ENCODE results near the gene LAPTM5. TPM values are rescaled to one million over a fixed set of nuclear protein-coding genes. Genes with fewer than 3 reads are reported as not detected.
A peak's percentile ranks its signal among the peaks of the same experiment; 100 is the strongest.

LAPTM5 gene
- total RNA-seq, 1 donor from 2014 or later, result 31.5 TPM

GRCh38 chr1:30738715-30739559 lies 18.6 kb downstream of the LAPTM5 start:
- intact Hi-C loops (cut with DNase I), result no loop called here
- no peak for DNase-seq (ENCODE audit: missing footprints)
- no peak for ATAC-seq

DNA sequence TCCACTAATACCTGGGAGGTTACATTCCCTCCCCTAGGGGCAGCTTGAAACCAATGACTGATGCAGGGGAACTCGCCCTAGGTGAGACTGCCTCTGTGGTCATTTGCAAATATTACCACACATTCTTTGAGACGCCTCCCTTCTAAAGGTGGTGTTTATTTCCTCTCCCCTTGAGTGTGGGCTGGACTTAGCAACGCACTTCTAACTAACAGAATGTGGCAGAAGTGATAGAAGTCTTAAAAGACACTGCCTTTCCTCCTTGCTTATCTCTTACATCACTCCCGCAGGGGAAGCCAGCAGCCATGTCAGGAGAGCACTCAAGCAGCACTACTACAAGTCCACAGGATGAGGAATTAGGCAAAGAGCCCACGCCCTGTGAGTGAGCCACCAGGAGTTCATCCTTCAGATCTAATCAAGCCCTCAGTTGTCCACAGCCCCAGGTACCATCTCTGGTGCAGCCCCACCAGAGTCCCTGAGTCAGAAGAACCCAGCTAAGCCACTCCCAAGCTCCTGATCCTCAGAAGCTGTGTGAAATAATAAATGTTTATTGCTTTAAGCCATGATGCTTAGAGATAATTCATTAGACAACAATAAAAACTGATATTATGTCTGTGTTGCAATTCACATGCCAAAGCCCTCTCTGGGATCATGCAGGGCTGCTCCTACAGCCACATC lies 19.4 kb downstream of the LAPTM5 start:
- no peak for ATAC-seq
- DNase-seq (ENCODE audit: missing footprints), result no peak
- intact Hi-C loops (cut with DNase I), result no loop called here

- intact Hi-C loops (cut with DNase I), result no loop called here
- ATAC-seq (no peak), DNase-seq (ENCODE audit: missing footprints) (no peak)
These were observed 20.1 kb downstream of the LAPTM5 start for GRCh38 chr1:30737357-30738039.

DNA sequence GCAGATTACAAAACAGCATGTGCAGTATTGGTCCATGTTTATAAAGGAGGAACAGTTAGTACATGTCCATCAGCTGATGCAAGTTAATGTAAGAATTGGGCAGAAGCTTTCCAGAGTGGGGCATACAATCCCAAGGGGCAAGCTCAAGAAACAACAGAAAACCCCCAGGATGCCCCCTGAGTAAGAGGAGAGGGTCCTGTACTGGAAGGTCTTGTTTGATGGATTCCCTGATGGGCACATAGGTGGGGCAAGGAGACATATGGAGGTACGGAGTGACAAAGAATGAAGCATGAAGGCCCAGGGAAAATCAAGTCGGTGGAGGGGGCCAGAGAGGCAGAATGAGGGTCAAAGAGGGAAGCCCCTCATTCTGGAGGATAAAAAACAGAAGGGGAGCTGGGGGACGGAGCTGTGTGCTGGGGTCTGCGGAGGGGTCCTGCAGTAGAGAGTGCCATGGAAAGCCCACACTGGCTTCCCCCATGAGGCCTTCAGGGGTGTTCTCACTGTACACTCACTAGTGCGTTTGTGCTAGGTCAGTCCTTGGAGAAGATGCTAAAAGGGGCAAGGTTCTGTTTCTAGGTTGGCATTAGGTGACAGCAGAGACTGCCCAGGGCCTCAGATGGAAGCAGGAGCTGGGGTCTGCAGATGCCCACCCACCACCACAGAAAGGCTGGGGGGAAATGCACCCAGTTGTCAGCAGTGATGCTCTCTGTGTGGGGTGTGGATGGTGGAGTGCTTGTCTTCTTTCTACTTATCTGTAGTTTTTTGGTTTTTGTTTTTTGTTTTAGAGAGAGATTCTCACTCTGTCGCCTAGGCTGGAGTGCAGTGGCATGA lies 21.7 kb downstream of the LAPTM5 start:
- ATAC-seq, result no peak
- intact Hi-C loops (cut with DNase I), result no loop called here
- DNase-seq (ENCODE audit: missing footprints), result no peak

- intact Hi-C loops (cut with DNase I), result no loop called here
- peak; percentile 82 for ATAC-seq
- no peak for DNase-seq (ENCODE audit: missing footprints)
These were observed 22.4 kb downstream of the LAPTM5 start for GRCh38 chr1:30735124-30735523.

DNA sequence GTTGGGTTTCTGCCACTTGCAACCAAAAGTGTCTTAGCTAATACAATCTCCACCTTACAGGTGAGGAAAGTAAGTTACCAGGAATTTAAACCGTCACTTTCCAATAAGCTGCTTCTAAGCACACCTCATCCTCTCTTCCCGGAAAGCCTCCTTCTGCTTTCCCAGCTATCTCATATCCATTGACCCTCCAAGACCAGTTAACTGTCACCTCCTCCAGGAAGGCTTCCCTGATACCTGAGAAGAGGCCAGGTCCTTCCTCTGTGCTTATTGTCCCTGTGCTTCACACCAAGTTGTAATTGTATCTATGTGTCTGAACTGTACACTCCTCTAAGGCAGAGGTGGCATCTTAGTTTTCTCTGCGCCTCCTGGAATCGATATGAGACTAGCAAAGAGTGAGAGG lies 23.0 kb downstream of the LAPTM5 start:
- DNase-seq (ENCODE audit: missing footprints) (no peak), ATAC-seq (no peak)
- intact Hi-C loops (cut with DNase I), result no loop called here

- ATAC-seq (no peak), DNase-seq (ENCODE audit: missing footprints) (no peak)
- intact Hi-C loops (cut with DNase I), result no loop called here
These were observed 23.5 kb downstream of the LAPTM5 start for GRCh38 chr1:30734106-30734505.

GRCh38 chr1:30733493-30733892 lies 24.1 kb downstream of the LAPTM5 start:
- intact Hi-C loops (cut with DNase I), result no loop called here
- ATAC-seq (no peak), DNase-seq (ENCODE audit: missing footprints) (no peak)

DNA sequence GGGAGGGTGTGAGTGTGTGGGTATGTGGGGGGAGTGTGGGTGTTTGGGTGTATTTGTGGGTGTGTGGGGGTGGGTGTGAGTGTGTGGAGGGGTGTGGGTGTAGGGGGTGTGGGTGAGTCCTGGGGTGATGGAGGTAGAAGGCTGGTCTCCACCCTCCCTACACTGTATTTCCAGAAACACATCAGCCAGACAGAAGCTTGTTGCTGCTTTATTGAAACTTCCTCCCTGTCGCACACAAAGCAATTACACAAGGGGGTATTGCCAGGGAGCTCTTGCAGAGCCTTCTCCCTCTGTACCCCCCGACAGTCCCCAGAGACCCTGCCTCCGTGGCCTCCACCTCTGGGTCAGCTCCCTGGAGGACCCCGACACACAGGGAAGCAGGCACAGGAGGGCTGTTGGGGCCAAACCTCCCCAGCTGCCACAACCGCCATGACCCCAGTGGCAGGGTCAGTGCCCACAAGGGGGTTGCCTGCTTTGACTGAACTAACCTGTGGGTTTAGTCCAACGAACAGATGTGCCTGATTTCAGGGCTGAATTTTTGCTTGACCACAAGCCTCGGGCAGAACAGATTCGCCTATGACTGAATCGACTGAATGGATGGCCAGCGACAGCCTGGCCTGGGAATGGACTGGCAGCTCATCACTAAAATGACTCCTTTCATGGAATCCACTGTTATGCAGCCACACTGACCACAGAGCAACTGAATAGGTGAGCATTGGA lies 25.1 kb downstream of the LAPTM5 start:
- ATAC-seq (no peak), DNase-seq (ENCODE audit: missing footprints) (no peak)
- intact Hi-C loops (cut with DNase I), result no loop called here

DNA sequence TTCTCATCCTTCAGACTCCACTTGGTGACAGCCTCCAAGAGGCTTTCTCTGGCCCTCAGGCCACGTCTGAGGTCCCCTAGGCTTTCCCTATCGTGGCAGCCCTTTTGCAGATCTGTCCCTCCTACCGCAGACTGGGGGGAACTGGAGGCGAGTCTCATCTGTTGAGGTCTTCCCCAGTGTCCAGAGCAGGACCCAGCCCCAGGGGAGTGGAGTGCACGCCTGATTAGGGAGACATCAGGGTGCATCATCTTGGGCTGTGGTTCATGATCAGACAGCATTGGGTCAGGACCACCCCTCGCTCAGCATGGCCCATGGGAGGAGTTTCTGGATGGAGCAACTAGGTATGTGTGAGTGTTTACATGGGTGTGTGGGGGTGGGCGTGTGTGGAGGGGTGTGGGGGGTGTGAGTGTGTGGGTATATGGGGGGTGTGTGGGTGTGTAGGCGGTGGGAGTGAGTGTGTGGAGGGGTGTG lies 25.7 kb downstream of the LAPTM5 start:
- DNase-seq (ENCODE audit: missing footprints) (no peak), ATAC-seq (no peak)
- intact Hi-C loops (cut with DNase I), result no loop called here

DNA sequence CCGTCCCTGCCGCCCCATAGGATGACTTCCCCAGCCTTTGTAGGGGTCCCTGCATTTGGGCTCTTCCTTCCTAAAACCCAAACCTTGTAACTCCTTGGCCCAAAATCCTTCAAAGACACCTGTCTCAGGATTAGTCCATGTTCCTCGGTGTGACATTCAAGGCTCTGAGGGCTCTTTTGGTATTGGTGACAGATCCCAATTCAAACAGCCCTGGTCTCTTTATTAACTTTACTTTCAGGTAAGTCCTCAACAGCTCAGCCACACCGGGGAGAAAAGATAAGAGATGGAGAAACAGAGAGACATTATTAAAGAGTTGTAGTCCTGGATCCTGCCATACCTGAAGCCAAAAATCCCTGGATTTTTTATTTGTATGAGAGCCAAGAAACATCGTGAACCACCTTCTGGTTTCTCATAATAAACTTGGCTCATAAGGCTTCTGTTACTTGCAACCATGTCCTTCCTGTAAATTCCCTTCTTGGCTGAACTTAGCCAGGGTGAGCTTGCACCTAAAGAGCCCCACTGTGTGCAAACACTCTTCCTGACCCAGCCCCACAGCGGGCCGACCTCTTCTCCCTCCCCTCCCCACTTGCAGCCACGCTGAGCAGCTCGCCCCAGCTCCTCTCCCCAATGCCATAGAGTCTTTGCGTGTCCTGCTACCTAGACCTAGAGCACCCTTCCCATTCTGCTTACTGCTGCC lies 26.3 kb downstream of the LAPTM5 start:
- no peak for DNase-seq (ENCODE audit: missing footprints)
- no peak for ATAC-seq
- intact Hi-C loops (cut with DNase I), result no loop called here

- DNase-seq (ENCODE audit: missing footprints) (no peak), ATAC-seq (no peak)
- intact Hi-C loops (cut with DNase I), result no loop called here
These were observed 27.0 kb downstream of the LAPTM5 start for GRCh38 chr1:30730346-30731108.

DNA sequence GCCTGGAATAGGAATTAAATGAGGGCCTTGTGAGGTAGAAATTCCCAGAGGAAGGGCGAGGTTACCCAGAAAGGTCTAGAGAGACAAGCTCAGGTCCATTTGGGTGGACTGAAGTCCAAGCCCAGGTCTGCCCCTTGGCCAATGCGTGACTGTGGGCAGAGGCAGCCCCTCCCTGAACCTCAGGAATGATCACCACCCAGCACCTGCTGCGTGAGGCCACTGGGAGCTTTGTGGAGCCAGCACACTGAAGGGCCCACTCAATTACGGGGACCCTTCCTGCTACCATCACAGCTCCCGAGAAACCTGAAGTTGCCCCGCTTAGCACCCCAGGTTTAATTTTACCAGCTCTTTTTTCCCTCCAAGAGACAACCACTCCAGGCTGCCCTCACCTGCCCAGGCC lies 27.7 kb downstream of the LAPTM5 start:
- DNase-seq (ENCODE audit: missing footprints) (no peak), ATAC-seq (no peak)
- intact Hi-C loops (cut with DNase I), result no loop called here

DNA sequence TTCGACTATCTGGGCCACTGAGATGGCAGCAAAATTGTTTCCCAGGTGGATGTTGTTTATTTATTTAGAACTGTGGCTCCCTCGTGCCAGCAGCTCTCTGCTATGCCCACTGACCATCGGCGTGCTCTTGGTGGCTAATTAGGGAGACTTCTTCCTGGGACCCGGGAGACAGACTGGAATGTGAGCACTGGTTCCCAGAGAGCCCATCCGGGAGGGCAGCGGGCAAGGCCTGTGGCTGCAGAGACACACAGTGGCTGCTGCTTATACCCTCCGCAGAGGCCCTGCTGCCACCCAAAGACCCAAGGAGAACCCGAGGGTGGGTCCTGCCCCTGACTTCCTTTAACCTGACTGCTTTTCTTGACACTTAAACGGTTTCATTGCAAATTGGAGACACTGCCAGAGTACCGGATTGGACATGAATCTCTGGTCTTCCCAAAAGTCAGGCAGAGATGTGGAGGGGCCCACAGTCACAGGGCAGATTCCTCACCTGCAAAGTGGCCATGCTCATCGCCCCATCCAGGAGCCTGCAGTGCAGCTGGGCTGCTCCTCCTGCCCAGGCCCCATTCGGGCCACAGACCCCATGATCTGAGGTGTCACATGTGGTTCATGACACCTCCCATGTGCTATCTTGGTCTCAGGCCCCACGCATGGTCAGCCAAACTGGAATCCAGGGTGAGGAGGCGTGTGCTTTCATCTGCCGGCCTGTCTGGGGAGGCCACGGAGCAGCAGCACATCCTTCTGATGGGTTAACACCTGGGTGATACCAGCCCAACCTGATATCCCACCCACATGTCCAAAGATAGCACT lies 28.5 kb downstream of the LAPTM5 start:
- no peak for DNase-seq (ENCODE audit: missing footprints)
- no peak for ATAC-seq
- intact Hi-C loops (cut with DNase I), result no loop called here

GRCh38 chr1:30728340-30728739 lies 29.2 kb downstream of the LAPTM5 start:
- DNase-seq (ENCODE audit: missing footprints) (no peak), ATAC-seq (no peak)
- intact Hi-C loops (cut with DNase I), result no loop called here

DNA sequence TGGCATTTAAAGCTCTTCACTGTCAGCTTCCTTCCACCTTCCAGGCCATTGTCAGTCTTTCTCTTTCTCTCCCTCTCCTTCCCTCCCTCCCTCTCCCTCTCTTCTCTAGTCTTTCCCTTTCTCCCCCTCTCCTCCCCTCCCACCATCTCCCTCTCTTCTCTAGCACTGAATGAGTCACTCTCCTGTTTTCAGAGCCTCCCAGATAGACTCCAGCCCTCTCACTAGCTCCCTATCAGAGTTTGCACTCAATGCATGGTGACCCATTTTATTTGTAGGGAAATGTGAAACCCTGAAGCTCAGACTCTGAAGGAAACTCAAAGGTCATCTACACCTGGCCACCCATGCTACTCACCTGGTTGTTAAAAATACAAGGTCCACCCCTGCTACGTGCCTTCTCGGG lies 29.8 kb downstream of the LAPTM5 start:
- intact Hi-C loops (cut with DNase I), result no loop called here
- ATAC-seq (no peak), DNase-seq (ENCODE audit: missing footprints) (no peak)

All from Right ventricle myocardium inferior (tissue), 1 donor.